Measurements from ENCODE around the gene TMEM233. TPM values are rescaled to one million over a fixed set of nuclear protein-coding genes. Genes with fewer than 3 reads are reported as not detected.
A peak's percentile ranks its signal among the peaks of the same experiment; 100 is the strongest.

TMEM233 gene
- total RNA-seq, 1 donor from 2014 or later = 0.11 TPM

- Histone ChIP-seq H3K4me3 (no peak overlapping the region), H3K36me3 (peaks cover 19% of the 10 kb centered on the region), H3K27ac (replicated peaks) (peak overlapping the region; percentile 0), H3K27me3 (ENCODE audit: low read depth) (no peaks in the 10 kb centered on the region), H3K4me1 (peaks cover 35% of the 10 kb centered on the region), H3K9me3 (replicated peaks) (no peaks in the 10 kb centered on the region)
- TF ChIP-seq CTCF (IDR thresholded peaks at IDR 0.05; ENCODE audit: borderline replicate concordance) = no peak
- DNase-seq = no peak
- intact Hi-C loops (cut with micrococcal nuclease) = no loop called here
Observed at GRCh38 chr12:119685375-119685774, 91.8 kb downstream of the TMEM233 start.

- H3K4me3 ChIP-seq = no peak overlapping the region
- TF ChIP-seq CTCF (IDR thresholded peaks at IDR 0.05; ENCODE audit: borderline replicate concordance) = no peak
- no peaks in the 10 kb centered on the region for H3K9me3 ChIP-seq (replicated peaks)
- H3K36me3 ChIP-seq = peaks cover 9% of the 10 kb centered on the region
- H3K27ac ChIP-seq (replicated peaks) = no peak overlapping the region
- peaks cover 35% of the 10 kb centered on the region for H3K4me1 ChIP-seq
- intact Hi-C loops (cut with micrococcal nuclease) = no loop called here
- H3K27me3 ChIP-seq (ENCODE audit: low read depth) = no peaks in the 10 kb centered on the region
- no peak for DNase-seq
Observed at GRCh38 chr12:119686355-119686754, 92.8 kb downstream of the TMEM233 start.

GRCh38 chr12:119686776-119687175 lies 93.2 kb downstream of the TMEM233 start:
- Histone ChIP-seq H3K27ac (replicated peaks) (no peak overlapping the region), H3K4me3 (no peak overlapping the region), H3K4me1 (peaks cover 38% of the 10 kb centered on the region), H3K36me3 (peaks cover 5% of the 10 kb centered on the region), H3K9me3 (replicated peaks) (no peaks in the 10 kb centered on the region), H3K27me3 (ENCODE audit: low read depth) (no peaks in the 10 kb centered on the region)
- intact Hi-C loops (cut with micrococcal nuclease) = no loop called here
- no peak for TF ChIP-seq CTCF (IDR thresholded peaks at IDR 0.05; ENCODE audit: borderline replicate concordance)
- DNase-seq = no peak

- H3K4me1 ChIP-seq = peaks cover 39% of the 10 kb centered on the region
- no peak overlapping the region for H3K27ac ChIP-seq (replicated peaks)
- TF ChIP-seq CTCF (IDR thresholded peaks at IDR 0.05; ENCODE audit: borderline replicate concordance) = no peak
Observed at GRCh38 chr12:119687406-119687805, 93.8 kb downstream of the TMEM233 start.

GRCh38 chr12:119687879-119688278 lies 94.3 kb downstream of the TMEM233 start:
- TF ChIP-seq CTCF (IDR thresholded peaks at IDR 0.05; ENCODE audit: borderline replicate concordance) = no peak
- intact Hi-C loops (cut with micrococcal nuclease) = no loop called here
- Histone ChIP-seq H3K27ac (replicated peaks) (no peak overlapping the region), H3K4me1 (peaks cover 39% of the 10 kb centered on the region), H3K4me3 (no peak overlapping the region), H3K36me3 (no peaks in the 10 kb centered on the region), H3K27me3 (ENCODE audit: low read depth) (no peaks in the 10 kb centered on the region), H3K9me3 (replicated peaks) (no peaks in the 10 kb centered on the region)
- DNase-seq = no peak

More at GRCh38 chr12:119687406-119687805, 93.8 kb downstream of the TMEM233 start:
- H3K27me3 ChIP-seq (ENCODE audit: low read depth) = no peaks in the 10 kb centered on the region
- no peak for DNase-seq
- no peaks in the 10 kb centered on the region for H3K36me3 ChIP-seq
- H3K9me3 ChIP-seq (replicated peaks) = no peaks in the 10 kb centered on the region
- no peak overlapping the region for H3K4me3 ChIP-seq
- intact Hi-C loops (cut with micrococcal nuclease) = no loop called here

Measured in left ventricle myocardium inferior (tissue), 1 donor.